H1 (cell line): ENCODE data around the gene GDNF. TPM values are rescaled to one million over a fixed set of nuclear protein-coding genes. Genes with fewer than 3 reads are reported as not detected.

Experiments used
- CTCF ChIA-PET: fragments of 300-600 bp; sonication (Branson Sonifier 250); formaldehyde crosslinking; loops from one replicate; lab custom pipeline; 2021; ENCODE audit not compliant: partially characterized antibody; lab: Charles Lee
- POLR2A ChIA-PET: fragments of 300-600 bp; sonication (Branson Sonifier 250); formaldehyde crosslinking; loops from one replicate; lab custom pipeline; 2021; ENCODE audit warnings: inconsistent platforms; ENCODE audit not compliant: partially characterized antibody; lab: Charles Lee
- DNase-seq, 2 experiments: peaks; one replicate each; pipeline versions ENCODE4 v3.0.0 to v3.0.0-alpha.2; 2010 to 2022; ENCODE audit warnings: low spot score in 2 of 2, low read depth in 1 of 2, mixed read lengths in 1 of 2
- FAIRE-seq: peaks from 2 replicates; lab custom pipeline; 2011; peaks lifted over from hg19 to GRCh38; lab: Jason Lieb, UNC
- H2AFZ ChIP-seq: 2 replicates; pipeline ENCODE4 v1.8.1; 2012; ENCODE audit warnings: low read length, inconsistent platforms
- H2AK5ac ChIP-seq: 2 replicates; pipeline ENCODE4 v1.6.1; 2013; ENCODE audit warnings: low read depth, low read length
- H2BK120ac ChIP-seq: replicated peaks from 2 replicates; pipeline ENCODE3; 2013; ENCODE audit warnings: low read depth, low read length, inconsistent platforms
- H2BK12ac ChIP-seq: 2 replicates; pipeline ENCODE4 v1.6.1; 2013; ENCODE audit warnings: low read depth, low read length
- H2BK15ac ChIP-seq: 2 replicates; pipeline ENCODE4 v1.6.1; 2013; ENCODE audit warnings: low read length
- H2BK20ac ChIP-seq: 2 replicates; pipeline ENCODE4 v1.6.1; 2013; ENCODE audit warnings: low read length
- H2BK5ac ChIP-seq: 2 replicates; pipeline ENCODE4 v1.6.1; 2013; ENCODE audit warnings: low read depth, low read length
- H3K14ac ChIP-seq: 2 replicates; pipeline ENCODE4 v1.6.1; 2013; ENCODE audit warnings: inconsistent platforms; ENCODE audit not compliant: insufficient read length
- H3K18ac ChIP-seq: 2 replicates; pipeline ENCODE4 v1.6.1; 2013; ENCODE audit warnings: low read length; ENCODE audit errors: extremely low read depth
- H3K23ac ChIP-seq: 2 replicates; pipeline ENCODE4 v1.6.1; 2013; ENCODE audit warnings: inconsistent platforms; ENCODE audit not compliant: insufficient read length
- H3K23me2 ChIP-seq: 2 replicates; pipeline ENCODE4 v1.6.1; 2013; ENCODE audit warnings: low read depth, low read length
- H3K27ac ChIP-seq: 2 replicates; pipeline ENCODE4 v1.6.1; 2011; ENCODE audit warnings: low read depth, low read length, inconsistent platforms
- H3K27me3 ChIP-seq, 4 experiments: replicated peaks in 1 of 4; 1 replicate in 1 of 4; 2 replicates in 3 of 4; pipeline versions ENCODE4 v1.6.1 to v1.8.1; 2011 to 2013; ENCODE audit warnings: low read length in 3 of 4, mild to moderate bottlenecking in 3 of 4, inconsistent platforms in 2 of 4, mixed read lengths in 2 of 4, moderate library complexity in 1 of 4; ENCODE audit not compliant: control insufficient read depth in 3 of 4, insufficient read depth in 3 of 4; ENCODE audit errors: extremely low read depth in 1 of 4
- H3K36me3 ChIP-seq, 4 experiments: 2 replicates each; pipeline versions ENCODE4 v1.6.1 to v1.8.1; 2011 to 2013; ENCODE audit warnings: mild to moderate bottlenecking in 4 of 4, low read length in 3 of 4, moderate library complexity in 2 of 4, control low read depth in 1 of 4, inconsistent platforms in 1 of 4; ENCODE audit not compliant: insufficient read depth in 4 of 4, control insufficient read depth in 2 of 4
- H3K4ac ChIP-seq: replicated peaks from 2 replicates; pipeline ENCODE3; 2013; ENCODE audit warnings: low read length, low read depth, mixed read lengths, inconsistent platforms; ENCODE audit not compliant: insufficient read length
- H3K4me1 ChIP-seq, 4 experiments: replicated peaks in 1 of 4; 1 replicate in 1 of 4; 2 replicates in 3 of 4; pipeline versions ENCODE4 v1.6.1 to v1.8.1; 2011 to 2013; ENCODE audit warnings: low read length in 3 of 4, inconsistent platforms in 2 of 4, mixed read lengths in 1 of 4; ENCODE audit not compliant: insufficient read depth in 4 of 4, control insufficient read depth in 3 of 4
- H3K4me2 ChIP-seq, 2 experiments: 2 replicates each; pipeline versions ENCODE4 v1.6.1 to v1.8.1; 2011 to 2013; ENCODE audit warnings: low read depth in 2 of 2, low read length in 2 of 2, control low read depth in 1 of 2, inconsistent platforms in 1 of 2, mild to moderate bottlenecking in 1 of 2; ENCODE audit not compliant: insufficient read depth in 1 of 2
- H3K4me3 ChIP-seq, 4 experiments: fragments of 200-600, 300-600 bp in 1 of 4; sonication (generic), shearing (Covaris generic), sonication (Bioruptor Twin) in 1 of 4; 2 replicates each; pipeline versions ENCODE4 v1.5.1 to v1.8.1; 2011 to 2016; ENCODE audit warnings: low read length in 4 of 4, low read depth in 3 of 4, control low read depth in 2 of 4, inconsistent platforms in 2 of 4, mild to moderate bottlenecking in 2 of 4, mixed read lengths in 1 of 4, moderate library complexity in 1 of 4; ENCODE audit not compliant: insufficient read depth in 2 of 4; ENCODE audit errors: extremely low read depth in 1 of 4
- H3K56ac ChIP-seq: replicated peaks from 2 replicates; pipeline ENCODE3; 2013; ENCODE audit warnings: low read depth, mild to moderate bottlenecking, mixed read lengths, low read length, inconsistent platforms; ENCODE audit not compliant: insufficient read length
- H3K79me1 ChIP-seq: 2 replicates; pipeline ENCODE4 v1.6.1; 2013; ENCODE audit warnings: low read depth, low read length, control low read depth
- H3K79me2 ChIP-seq, 2 experiments: 2 replicates each; pipeline versions ENCODE4 v1.6.1 to v1.8.1; 2012 to 2013; ENCODE audit warnings: low read length in 2 of 2, mild to moderate bottlenecking in 2 of 2, inconsistent platforms in 1 of 2; ENCODE audit not compliant: insufficient read depth in 2 of 2, control insufficient read depth in 1 of 2
- H3K9ac ChIP-seq, 4 experiments: replicated peaks in 1 of 4; 1 replicate in 1 of 4; 2 replicates in 3 of 4; pipeline versions ENCODE4 v1.6.1 to v1.8.1; 2011 to 2013; ENCODE audit warnings: low read depth in 3 of 4, low read length in 3 of 4, control low read depth in 2 of 4, mild to moderate bottlenecking in 2 of 4, moderate library complexity in 2 of 4, inconsistent platforms in 1 of 4; ENCODE audit errors: extremely low read depth in 1 of 4
- H3K9me3 ChIP-seq, 2 experiments: 2 replicates each; pipeline versions ENCODE4 v1.6.1 to v1.8.1; 2012 to 2013; ENCODE audit warnings: mild to moderate bottlenecking in 2 of 2, moderate library complexity in 2 of 2, control low read depth in 1 of 2, inconsistent platforms in 1 of 2, low read depth in 1 of 2, low read length in 1 of 2, mixed read lengths in 1 of 2; ENCODE audit not compliant: insufficient read depth in 2 of 2
- H4K20me1 ChIP-seq, 2 experiments: replicated peaks in 1 of 2; 2 replicates each; pipeline versions ENCODE3 to v1.8.1; 2011 to 2013; ENCODE audit warnings: inconsistent platforms in 2 of 2, low read length in 2 of 2, mild to moderate bottlenecking in 1 of 2; ENCODE audit not compliant: insufficient read depth in 2 of 2, control insufficient read depth in 1 of 2
- H4K5ac ChIP-seq: 2 replicates; pipeline ENCODE4 v1.6.1; 2013; ENCODE audit warnings: low read length, low read depth, mixed read lengths, inconsistent platforms; ENCODE audit not compliant: insufficient read length
- H4K8ac ChIP-seq: 2 replicates; pipeline ENCODE4 v1.8.0; 2013; ENCODE audit warnings: mild to moderate bottlenecking, moderate library complexity, low read length, inconsistent platforms; ENCODE audit not compliant: insufficient read depth; ENCODE audit errors: extremely low read depth
- H4K91ac ChIP-seq: replicated peaks from 2 replicates; pipeline ENCODE3; 2013; ENCODE audit warnings: low read length, mixed read lengths, inconsistent platforms; ENCODE audit not compliant: insufficient read length
- HDAC2 ChIP-seq, 2 experiments: fragments of 300-600 bp in 1 of 2; sonication (generic) in 1 of 2; IDR thresholded peaks; 2 replicates each; pipeline ENCODE4 v1.6.1; 2011 to 2012; ENCODE audit warnings: low read depth in 2 of 2, low read length in 2 of 2, mild to moderate bottlenecking in 2 of 2, moderate library complexity in 2 of 2, borderline replicate concordance in 1 of 2, inconsistent platforms in 1 of 2
- JUND ChIP-seq: IDR thresholded peaks from 2 replicates; pipeline ENCODE4 v1.6.1; 2011; ENCODE audit warnings: mild to moderate bottlenecking, improper control_type of control experiment, low read length
- MAFK ChIP-seq: IDR thresholded peaks from 2 replicates; pipeline ENCODE4 v1.6.1; 2012; ENCODE audit warnings: low read depth, mild to moderate bottlenecking, improper control_type of control experiment, low read length
- RXRA ChIP-seq: IDR thresholded peaks from 2 replicates; pipeline ENCODE4 v1.6.1; 2011; ENCODE audit warnings: low read depth, mild to moderate bottlenecking, low read length, moderate library complexity; ENCODE audit not compliant: insufficient read depth
- WGBS, 2 experiments: shearing (Covaris generic) in 1 of 2; methylation state at CpG; one replicate each; pipeline versions ENCODE4 v1.1.6 to v1.1.7; 2013 to 2015; ENCODE audit warnings: low lambda C conversion rate in 2 of 2, mixed read lengths in 2 of 2, inconsistent platforms in 1 of 2, low coverage in 1 of 2, missing lambda C conversion rate in 1 of 2; ENCODE audit not compliant: insufficient replicate concordance in 2 of 2, insufficient coverage in 1 of 2, insufficient read length in 1 of 2; ENCODE audit errors: extremely low coverage in 1 of 2, missing lambda C conversion rate in 1 of 2; 5-methylcytosine and 5-hydroxymethylcytosine counted together
- polyA plus RNA-seq, 7 experiments: library from polyadenylated mRNA; depleted of rRNA in 3 of 7; stranded (reverse) in 5 of 7; unstranded in 2 of 7; fragments of >200 nt in 5 of 7; fragments of 200-250 nt in 2 of 7; gene quantifications; 1 replicate in 5 of 7; 2 replicates in 1 of 7; 4 replicates in 1 of 7; pipeline versions ENCODE4 v1.2.1 to v1.2.3, GENCODE V29; 2011 to 2013; ENCODE audit warnings: missing spikeins in 2 of 7, mixed read lengths in 2 of 7
- total RNA-seq: library from RNA; stranded (reverse); fragmentation: NEBNext Ultra II Directional; extraction: Animal tissue kit (Norgen Biotek cat#: 25700); gene quantifications from 2 replicates; pipeline ENCODE4 v1.2.1, GENCODE V29; 2021

The GDNF gene
- total and polyA plus RNA-seq, 2 of the 8 experiments (the other 6 are each of a cell fraction or from before 2014, with no cell fraction given) = 0.15 to 2.0 TPM

DNA sequence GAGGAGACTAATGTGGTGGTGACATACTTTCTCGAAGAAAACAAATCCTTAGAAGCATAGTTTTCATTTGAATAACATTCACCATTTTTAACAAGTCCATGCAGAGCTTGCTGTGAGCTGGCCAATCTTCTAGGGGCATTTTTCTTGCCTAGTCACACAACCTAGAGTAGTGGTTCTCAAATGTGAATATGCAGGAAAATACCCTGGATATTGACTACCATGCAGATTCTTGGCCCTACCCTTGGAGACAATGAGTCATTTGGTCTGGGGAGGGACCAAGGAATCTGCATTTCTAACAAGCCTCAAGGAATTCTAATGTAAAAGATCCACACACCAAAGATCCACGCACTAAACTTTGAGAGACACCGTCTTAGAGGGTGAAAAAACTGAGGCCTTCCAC, 23.5 kb downstream of the GDNF start:
- no peak overlapping the region for H2AK5ac ChIP-seq
- H2AFZ ChIP-seq = no peak overlapping the region
- CTCF ChIA-PET = interaction anchor here (1.0 to 1.6 kb wide), 2 partner anchors 42 to 93 kb away, joined by 3 to 6 read pairs; no protein-coding TSS in a partner anchor
- no peak overlapping the region for H2BK12ac ChIP-seq
- H4K8ac ChIP-seq = no peak overlapping the region
- POLR2A ChIA-PET = interaction anchor here (1.3 to 1.6 kb wide), 2 partner anchors 17 to 21 kb away, joined by 3 to 4 read pairs; no protein-coding TSS in a partner anchor
- no peak overlapping the region for H2BK120ac ChIP-seq
- H3K36me3 ChIP-seq = no peaks in the 10 kb centered on the region
- no peaks in the 10 kb centered on the region for H3K23me2 ChIP-seq
- H3K18ac ChIP-seq = no peak overlapping the region
- no peak overlapping the region for H2BK5ac ChIP-seq
- H3K27ac ChIP-seq = no peak overlapping the region
- no peak overlapping the region for H3K4me3 ChIP-seq
- no peak overlapping the region for H3K23ac ChIP-seq
- H3K4me1 ChIP-seq = peaks cover 0 to 8% (median 2%) of the 10 kb centered on the region in 4 experiments; a peak in 4 of 7 replicates
- DNase-seq (no peak), FAIRE-seq (no peak)
- H2BK20ac ChIP-seq = no peak overlapping the region
- no peak overlapping the region for H4K5ac ChIP-seq
- no peaks in the 10 kb centered on the region for H3K79me2 ChIP-seq
- H3K9me3 ChIP-seq = no peaks in the 10 kb centered on the region
- H4K20me1 ChIP-seq = no peaks in the 10 kb centered on the region
- H3K56ac ChIP-seq = no peak overlapping the region
- H4K91ac ChIP-seq = no peak overlapping the region
- no peak overlapping the region for H3K14ac ChIP-seq
- WGBS, 2 experiments = 77% methylated on average over 3 of the region's 3 CpGs; no CpG with 5 or more reads in 1 of the 2 experiments
- H2BK15ac ChIP-seq = no peak overlapping the region
- H3K9ac ChIP-seq = no peak overlapping the region
- no peaks in the 10 kb centered on the region for H3K79me1 ChIP-seq
- 0 out of 4 replicates have a peak overlapping the region, but pooled peaks of 1 of the 2 experiments have one; percentile 1 for H3K4me2 ChIP-seq
- H3K4ac ChIP-seq = no peak overlapping the region
- H3K27me3 ChIP-seq = no peaks in the 10 kb centered on the region
- TF ChIP-seq RXRA (no peak), HDAC2 (IDR thresholded peaks at IDR 0.05; ENCODE audit: borderline replicate concordance in 1 of 2, low read depth in 2 of 2, low read length in 2 of 2) (no peak), JUND (no peak), MAFK (no peak)
